Left colon (tissue), 2 donors: ENCODE results near the gene ASCC3. TPM values are rescaled to one million over a fixed set of nuclear protein-coding genes. Genes with fewer than 3 reads are reported as not detected.

Experiments used
- ATAC-seq: fragments of 200-7000 bp; cut with Tn5 transposase; one replicate; pipeline ENCODE4 v1.9.1; 2020; ENCODE audit warnings: mild to moderate bottlenecking, moderate library complexity
- DNase-seq, 2 donors: peaks; one replicate each; pipeline ENCODE4 v3.0.0-alpha.2; 2020
- intact Hi-C, 2 donors: fragments of 100-400 bp; cut with DNase I in 1 of 2; cut with micrococcal nuclease in 1 of 2; formaldehyde crosslinking; loops; one replicate each; pipeline versions ENCODE4 v1.11.2 to v1.14.0; 2022; cut with DNase I, micrococcal nuclease
- total RNA-seq, 2 donors: library from RNA; stranded (reverse); fragmentation: NEBNext Ultra II Directional; extraction: Animal tissue kit (Norgen Biotek cat#: 25700); gene quantifications; one replicate each; pipeline ENCODE4 v1.2.1, GENCODE V29; 2021
- donor health status: DM: no; HTN: no; CAD: no.
- donor health status: DM: yes; HTN: yes; CAD: no.

Gene ASCC3
- total RNA-seq, 2 donors from 2014 or later: 28.6 to 37.2 TPM

DNA sequence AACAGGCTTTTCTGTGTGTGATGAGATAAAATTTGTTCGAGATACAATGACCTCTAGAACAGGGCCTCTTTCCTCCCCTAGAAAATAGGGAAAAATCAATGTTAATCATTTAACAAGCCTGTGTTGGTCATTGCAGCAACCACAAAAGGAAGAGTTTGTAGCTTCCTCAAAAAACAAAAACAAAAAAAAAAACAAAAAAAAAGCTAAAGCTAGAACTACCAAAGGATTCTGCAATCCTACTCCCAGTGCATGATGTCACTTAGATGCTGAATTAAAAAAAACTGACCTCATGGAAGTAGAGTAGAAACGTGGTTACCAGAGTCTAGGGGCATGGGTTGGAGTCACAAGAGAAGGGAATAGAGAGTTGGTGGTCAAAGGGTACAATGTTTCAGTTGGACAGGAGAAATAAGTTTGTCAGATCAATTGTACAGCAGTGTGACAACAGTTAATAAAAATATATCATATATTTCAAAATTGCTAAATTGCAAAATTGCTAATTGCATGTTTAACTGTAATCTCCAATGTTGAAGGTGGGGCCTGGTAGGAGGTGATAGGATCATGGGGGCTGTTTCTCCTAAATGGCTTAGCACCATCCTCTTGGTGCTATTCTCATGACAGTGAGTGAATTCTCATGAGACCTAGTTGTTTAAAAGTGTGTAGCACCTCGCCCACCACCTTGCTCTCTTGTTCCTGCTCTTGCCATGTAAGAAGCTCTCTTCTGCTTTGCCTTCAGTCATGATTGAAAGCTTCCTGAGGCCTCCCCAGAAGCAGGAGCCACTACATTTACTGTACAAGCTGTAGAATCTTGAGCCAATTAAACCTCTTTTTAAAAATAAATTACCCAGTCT, 253.0 kb downstream of the ASCC3 start:
- ATAC-seq (no peak), DNase-seq (no peak)
- intact Hi-C loops: no loop called here

DNA sequence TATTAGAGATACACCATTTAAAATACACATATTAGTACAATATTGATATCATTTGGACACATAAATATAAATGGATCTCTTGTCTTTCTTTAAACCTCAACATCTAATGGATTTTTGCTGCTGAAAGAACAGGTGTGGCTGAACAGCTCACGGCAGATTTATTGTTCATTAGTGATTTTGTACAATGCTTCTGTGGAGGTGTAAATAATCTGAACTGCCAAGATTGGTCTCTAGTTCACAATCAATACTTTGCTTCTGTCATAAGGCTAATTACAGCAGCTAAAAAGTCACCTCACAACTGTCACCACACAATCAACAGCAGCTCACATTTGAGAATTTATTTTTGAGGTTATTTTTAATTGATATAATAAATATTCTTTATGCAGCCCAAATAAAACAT, 254.4 kb downstream of the ASCC3 start:
- no peak for ATAC-seq
- intact Hi-C loops: no loop called here

DNA sequence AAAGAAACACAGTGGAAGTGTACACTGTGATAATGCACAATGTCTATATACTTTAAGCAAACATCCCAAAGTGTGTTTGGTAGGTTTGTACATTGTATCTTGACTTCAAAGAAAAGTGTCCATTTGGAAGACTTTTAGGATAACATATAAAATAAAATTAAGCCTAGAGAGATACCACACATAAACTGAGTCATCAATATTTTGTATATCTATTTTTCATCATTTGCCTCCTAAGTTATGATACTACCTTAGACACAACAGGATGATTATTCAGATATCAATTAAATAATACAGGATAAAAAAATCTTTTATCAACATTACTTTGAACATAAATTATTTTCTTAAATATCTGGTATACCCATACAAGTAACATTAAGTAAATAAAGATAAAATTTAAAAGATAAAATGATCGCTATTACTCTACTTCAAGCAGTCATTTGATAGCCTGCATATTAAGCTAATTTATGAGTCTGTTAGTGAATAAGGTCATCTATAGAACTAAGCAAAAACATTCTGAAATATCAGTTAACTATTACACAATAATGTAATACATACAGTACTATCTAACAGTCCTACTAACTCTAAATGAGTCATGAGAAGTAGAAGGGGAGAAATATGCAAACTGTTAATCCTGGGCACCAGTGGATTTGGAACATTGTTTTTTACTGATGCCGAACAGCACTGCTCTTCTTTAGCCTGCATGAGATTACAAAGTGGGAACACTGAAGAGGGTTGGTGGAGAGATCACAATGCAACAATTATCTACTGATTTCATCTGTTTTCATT, 258.0 kb downstream of the ASCC3 start:
- DNase-seq (no peak), ATAC-seq (no peak)
- intact Hi-C loops: no loop called here

More for the DNA sequence above, 254.4 kb downstream of the ASCC3 start:
- DNase-seq: no peak

DNA sequence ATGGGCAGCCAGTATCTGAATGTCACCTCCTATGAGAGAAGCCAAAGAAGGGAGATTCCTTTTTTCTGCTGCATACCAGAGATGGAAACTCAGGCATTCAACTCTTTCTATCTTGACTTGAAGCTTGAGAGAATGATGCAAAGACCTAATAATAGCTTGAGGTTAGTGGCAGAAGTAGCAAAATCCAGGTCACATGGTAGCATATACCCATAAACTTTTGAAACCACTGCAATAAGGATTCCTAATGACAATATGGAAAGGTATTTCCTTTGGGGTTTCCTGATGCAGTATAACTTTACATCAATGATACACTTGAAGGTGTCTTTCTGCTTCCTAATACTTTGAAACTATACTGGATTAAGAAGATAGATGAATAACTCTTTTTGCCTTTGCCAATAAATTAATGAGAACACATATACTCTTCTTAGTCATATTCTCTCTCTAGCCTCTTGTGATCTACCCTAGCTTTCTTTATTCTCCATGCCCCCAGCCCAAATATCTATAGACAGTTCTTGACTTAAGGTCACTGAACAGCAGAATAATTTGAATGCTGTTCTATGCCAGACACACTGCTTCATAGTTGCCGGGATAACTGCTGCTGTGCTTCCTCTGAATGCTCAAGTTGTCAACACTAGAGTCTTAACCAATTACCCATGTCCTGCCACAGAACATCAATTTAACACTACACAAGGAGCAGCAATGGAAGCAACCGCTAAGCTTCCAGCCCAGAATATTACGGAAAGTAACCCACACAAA, 260.9 kb downstream of the ASCC3 start:
- DNase-seq (no peak), ATAC-seq (no peak)
- intact Hi-C loops: no loop called here

DNA sequence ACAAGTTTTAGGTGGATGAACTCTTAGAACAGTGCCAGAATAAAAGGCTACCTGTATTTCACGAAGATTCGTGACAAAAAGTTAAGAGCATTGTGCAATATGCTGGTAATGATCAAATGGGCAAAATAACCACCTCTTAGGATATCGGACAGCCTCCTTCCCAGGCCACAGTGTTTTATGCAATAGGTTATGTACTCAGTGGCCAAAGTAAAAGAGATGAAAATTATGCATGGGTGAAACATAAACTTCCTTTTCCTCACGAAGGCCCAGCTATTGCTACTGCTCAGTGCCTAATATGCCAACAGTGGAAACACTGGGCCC, 262.8 kb downstream of the ASCC3 start:
- DNase-seq (no peak), ATAC-seq (no peak)
- intact Hi-C loops: no loop called here

DNA sequence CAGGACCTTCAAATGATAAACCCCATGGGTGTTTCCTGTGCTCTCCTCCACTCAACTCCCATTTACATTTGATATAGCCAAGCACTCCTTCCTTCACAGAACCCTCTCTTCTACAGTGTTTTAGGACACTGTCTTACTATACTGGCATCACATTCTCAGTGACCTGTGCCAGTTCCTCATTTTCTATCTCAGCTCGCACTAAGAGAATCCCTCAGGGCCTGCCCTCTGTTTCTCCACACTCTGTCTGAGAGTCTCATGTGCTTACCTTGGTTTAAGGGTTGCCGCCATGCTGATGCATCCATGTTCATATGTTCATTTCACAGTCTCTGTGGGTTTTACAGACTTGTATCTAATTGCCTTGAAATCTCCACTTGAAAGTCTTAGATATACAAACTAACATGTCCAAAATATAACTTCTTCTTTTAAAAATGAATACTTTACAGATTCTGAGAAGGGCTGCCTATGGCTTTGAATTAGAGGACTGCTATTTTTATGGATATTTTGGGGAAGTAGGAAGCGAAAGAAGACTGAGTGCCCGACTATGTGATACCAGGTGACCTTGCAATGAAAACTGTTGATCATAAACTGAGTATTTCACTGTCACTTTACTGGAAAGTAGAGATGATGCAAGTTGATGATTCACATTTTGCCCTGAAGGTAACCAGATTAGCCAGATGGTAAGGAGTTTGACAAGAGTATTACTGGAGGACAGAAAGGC, 263.3 kb downstream of the ASCC3 start:
- intact Hi-C loops: no loop called here
- ATAC-seq (no peak), DNase-seq (no peak)

DNA sequence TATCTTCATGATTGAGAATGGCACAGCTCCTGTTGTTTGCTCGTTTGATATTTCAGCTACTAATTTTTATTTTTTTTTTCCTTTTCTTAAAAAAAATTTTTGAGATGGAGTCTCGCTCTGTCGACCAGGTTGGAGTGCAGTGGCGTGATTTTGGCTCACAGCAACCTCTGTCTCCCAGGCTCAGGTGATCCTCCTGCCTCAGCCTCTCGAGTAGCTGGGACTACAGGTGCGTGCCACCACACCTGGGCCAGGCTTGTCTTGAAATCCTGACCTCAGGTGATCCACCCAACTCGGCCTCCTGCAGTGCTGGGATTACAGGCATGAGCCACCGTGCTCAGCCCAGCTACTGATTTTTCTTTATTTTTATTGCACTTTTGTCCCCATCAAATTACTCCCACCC, 266.2 kb downstream of the ASCC3 start:
- intact Hi-C loops: no loop called here
- no peak for ATAC-seq
- no peak for DNase-seq

DNA sequence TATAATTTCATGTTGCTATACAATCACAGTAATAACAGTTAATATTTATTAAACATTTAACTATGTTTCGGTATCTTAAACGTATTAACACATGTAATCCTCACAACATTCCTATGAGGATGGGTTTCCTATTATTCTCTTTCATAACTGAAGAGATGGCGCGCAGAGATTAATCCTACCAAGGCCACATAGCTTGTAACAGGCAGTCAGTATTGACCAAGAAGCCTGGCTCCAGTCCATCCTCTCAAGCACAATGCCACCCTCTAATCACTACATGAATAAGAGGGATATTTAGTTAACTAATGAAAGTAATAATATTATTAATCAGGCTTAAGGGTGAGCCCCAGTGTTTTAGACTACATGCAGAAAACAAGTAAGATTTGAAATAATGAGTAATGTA, 266.7 kb downstream of the ASCC3 start:
- DNase-seq (no peak), ATAC-seq (no peak)
- intact Hi-C loops: no loop called here

DNA sequence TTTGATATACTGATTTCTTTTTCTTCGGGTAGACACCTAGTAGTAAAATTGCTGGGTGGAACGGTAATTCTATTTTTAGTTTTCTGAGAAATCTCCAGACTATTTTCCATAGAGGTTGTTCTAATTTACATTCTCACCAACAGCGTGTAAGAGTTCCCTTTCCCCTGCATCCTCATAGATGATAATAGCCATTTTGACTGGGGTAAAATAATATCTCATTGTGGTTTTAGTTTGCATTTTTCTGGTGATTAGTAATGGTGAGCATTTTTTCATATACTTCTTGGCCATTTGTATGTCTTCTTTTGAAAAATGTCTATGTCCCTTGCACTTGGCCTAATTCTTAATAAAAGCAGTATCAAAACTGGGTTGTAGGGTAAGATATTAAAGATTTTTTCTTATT, 267.5 kb downstream of the ASCC3 start:
- intact Hi-C loops: no loop called here
- ATAC-seq (no peak), DNase-seq (no peak)

DNA sequence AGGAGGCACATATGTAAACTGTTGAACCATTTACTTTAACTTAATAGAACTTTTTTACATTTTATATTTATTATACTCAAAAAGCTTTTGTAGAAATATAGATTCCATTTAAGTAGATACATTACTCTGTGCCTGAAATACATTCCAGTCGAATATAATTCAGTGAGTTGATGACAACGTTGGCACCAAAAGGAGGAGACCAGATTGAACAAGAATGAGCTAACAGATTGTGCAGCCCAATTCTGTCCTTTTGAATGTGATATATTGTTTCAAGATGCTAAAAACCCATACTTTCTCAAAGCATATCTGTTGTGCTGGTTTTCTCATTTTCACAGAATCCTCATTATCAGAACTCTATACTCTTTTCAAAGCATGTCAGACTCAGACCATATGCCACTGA, 269.0 kb downstream of the ASCC3 start:
- DNase-seq: no peak

DNA sequence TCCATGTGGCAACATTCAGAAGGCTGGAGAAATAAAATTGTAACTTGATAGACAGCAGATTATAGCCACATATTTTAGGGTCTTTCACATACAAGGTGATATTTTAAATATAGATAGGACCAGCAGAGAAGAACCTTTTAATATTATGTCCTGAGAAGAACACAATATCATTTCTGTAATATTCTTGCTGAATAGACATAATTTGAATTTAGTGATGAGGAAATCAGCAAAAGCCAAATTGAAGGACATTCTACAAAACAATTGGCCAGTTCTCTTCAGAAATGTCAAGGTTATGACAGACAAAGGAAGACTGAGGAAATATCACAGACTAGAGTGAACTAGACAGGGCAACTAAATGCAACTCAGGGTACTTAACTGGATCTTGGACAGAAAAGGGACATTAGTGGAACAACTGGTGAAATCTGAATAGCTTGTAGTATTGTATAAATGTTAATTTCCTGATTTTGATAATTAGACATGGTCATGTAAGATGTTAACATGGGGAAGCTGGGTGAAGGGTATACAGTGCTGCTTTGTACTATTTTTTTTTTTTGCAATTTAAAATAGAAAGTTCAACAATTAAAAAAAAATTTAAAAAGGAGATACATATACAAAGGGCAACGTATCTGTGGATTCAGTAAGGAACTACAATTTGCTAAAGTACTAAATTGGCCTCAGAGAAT, 281.9 kb downstream of the ASCC3 start:
- DNase-seq (no peak), ATAC-seq (no peak)
- intact Hi-C loops: no loop called here

More for the DNA sequence above, 269.0 kb downstream of the ASCC3 start:
- intact Hi-C loops: no loop called here
- no peak for ATAC-seq

DNA sequence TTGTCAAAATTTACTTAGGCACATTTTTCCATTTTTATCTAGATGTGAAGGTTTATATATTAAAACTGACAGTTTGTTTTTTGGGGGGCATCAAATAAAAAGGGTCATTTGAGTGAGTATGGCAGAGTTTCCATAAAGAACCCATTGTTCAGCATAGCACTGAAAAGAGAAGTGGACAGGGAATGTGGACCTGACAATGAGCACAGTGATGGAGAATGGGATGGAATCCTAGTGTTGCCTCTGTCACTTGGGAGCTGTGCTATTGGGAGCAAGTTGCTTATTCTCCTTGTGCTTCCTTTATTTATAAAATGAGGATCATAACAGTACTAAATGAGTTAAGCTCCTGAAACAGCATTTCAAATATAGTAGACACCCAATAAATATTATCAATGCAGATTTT, 285.7 kb downstream of the ASCC3 start:
- DNase-seq (no peak), ATAC-seq (no peak)
- intact Hi-C loops: no loop called here

DNA sequence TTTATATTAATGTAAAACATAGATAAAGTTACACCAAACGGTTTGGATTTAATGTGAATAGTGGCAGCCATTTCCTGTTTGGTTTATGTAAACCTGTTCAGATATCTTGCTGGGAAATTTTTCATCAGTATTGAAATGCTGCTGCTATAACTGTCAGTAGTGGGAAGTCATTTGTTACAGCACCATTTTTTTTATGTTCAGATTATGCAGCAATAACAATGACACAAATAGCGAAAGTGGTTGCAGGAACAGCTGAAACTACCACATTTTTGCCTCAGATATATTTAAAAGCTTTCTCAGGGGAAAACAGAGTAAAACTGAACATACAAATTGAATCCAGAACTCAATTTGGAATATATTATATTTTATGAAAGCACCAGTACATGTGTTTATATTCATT, 287.6 kb downstream of the ASCC3 start:
- ATAC-seq (no peak), DNase-seq (no peak)
- intact Hi-C loops: no loop called here

DNA sequence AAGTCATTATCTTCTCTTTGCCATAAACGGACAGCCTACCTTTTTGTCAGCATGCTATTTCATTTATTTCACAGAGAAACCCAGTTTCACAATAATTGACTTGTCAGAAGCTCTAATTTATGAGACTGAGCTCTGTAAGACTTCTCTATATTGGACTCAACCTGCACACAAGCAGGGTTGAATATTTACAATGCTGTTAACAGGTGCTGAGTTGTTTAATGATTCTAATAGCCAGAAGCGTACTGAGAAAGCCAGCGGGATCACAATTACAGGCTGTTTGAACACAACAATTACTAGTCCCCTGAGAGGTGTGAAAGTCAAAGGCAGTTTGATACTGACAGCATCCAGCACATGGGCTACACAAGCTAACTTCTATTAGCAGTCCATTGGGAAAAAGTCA, 288.2 kb downstream of the ASCC3 start:
- intact Hi-C loops: no loop called here
- no peak for ATAC-seq
- DNase-seq: no peak

DNA sequence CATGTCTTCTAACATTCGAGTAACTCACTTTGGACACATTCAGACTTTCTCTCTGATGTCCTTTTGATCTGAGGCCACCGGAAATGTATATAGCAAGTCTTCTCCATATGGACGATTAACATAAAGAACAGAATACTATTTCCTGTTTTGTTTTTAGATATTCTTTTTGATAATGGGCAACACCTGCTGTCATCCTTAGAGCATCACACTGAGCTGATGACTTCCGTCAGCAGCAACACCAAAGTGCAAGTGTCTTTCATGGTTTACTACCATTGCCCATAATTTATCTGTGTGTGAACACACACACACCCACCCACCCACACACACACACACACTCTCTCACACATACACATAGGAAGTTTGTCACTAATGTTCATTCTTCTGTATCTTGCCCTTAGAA, 303.7 kb downstream of the ASCC3 start:
- DNase-seq (no peak), ATAC-seq (no peak)
- intact Hi-C loops: no loop called here

DNA sequence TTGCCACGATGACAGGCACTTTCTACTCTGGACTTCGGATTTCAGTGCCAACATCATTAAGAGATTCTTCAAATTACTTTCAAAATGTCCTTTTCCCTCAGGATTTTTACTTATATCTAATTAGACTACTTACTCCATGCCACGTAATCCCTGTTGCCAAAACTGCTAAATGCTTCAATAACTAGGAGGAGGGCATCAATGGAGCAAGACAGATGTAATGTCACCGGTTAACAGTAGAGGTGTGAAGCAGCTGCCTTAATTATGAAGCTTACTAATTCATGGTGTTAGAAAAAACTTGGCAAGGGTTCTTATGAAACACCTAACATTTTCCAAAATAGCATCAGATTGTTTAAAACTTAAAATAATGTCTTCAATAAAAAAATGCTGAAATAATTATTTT, 305.2 kb downstream of the ASCC3 start:
- intact Hi-C loops: no loop called here

DNA sequence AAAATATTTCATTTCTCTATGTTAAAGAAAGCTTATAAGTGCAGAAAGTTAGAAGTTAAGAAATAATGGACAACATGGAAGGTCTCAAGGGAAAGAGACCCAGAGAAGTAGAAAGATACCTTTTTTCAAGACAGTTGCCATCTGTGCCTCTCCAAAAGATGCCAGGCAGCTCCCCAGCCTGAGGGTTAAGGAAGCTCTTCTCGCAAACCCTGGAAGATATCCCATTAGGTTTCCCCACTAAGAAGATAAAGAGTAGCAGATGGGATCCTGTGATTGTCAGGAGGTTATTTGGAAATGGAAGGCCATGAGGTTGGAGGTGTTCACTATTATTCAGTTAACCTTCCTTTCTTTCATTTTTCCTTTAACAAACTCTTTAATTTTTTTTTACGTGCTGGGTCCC, 306.3 kb downstream of the ASCC3 start:
- ATAC-seq (no peak), DNase-seq (no peak)
- intact Hi-C loops: no loop called here

More for the DNA sequence above, 305.2 kb downstream of the ASCC3 start:
- DNase-seq (no peak), ATAC-seq (no peak)

DNA sequence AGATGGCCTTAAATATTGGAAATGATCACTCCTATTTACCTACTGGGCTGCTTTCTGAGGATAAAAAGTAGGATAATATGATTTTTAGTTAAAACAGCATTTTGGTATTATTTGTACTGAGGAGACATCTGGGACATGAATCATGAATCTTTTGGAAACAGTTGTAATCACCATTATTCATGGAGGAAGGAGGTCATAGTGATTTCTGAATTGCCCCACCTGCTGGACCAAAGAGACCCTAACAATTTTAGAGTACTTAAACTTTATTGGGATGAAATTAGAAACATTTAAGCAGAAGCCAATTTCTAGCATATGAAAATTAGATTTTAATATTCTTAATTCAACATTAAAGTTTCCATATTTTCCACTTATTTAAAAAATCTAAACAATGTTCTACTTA, 308.0 kb downstream of the ASCC3 start:
- ATAC-seq: no peak
- no peak for DNase-seq
- intact Hi-C loops: no loop called here

DNA sequence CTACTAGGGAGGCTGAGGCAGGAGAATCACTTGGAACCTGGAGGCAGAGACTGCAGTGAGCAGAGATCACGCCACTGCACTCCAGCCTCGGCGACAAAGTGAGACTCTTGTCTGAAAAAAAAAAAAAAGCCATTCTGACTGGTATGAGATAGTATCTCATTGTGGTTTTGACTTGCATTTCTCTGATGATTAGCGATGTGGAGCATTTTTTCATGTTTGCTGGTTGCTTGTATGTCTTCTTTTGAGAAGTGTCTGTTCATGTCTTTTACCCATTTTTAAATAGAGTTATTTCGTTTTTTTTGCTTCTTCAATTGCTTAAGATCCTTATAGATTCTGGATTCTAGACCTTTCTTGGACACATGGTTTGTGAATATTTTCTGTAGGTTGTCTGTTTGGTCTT, 312.9 kb downstream of the ASCC3 start:
- intact Hi-C loops: no loop called here
- DNase-seq (no peak), ATAC-seq (no peak)
